GM21786 (cell line): ENCODE data around the gene ENOX1.

Experiments
- ATAC-seq: cut with Tn5 transposase; IDR thresholded peaks from one replicate; pipeline ENCODE4 v1.9.1; 2021; ENCODE audit not compliant: unreplicated experiment

Gene ENOX1

DNA sequence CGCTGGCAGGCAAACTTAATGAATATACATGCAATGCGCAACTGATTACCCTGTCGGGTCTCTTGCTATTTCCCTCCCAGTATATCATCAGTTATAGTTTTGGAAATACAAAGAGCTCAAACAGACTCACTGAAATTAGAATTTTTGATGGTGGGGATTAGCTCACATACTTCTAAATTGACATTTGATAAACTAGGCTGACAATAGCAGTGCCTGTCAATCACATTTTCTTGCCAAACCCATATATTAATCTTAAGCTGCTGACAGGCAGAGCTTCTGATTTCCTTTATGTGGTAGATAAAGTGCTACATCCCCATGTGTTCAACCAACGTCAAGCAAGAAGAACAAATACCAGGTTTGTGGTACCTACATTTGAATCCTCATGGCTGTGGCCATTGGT lies 521.7 kb downstream of the ENOX1 start:
- ATAC-seq = no peak

DNA sequence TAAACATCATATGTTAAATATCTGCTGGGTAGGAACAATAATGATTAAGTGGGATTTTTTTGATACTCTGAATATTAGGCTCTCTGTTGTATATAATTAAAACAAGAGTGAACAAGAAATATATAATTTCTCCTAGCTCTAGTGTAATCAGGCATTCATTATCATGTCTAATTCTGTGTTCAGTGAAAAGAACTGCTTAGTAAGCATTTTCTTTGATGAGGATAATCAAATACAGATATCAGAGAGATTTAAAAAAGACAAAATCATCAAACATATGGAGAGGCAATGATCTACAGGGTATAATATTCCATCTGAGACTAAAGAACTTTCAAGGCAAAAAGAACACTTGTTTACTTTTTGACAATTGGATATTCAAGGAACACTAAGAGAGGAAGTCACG lies 522.3 kb downstream of the ENOX1 start:
- no peak for ATAC-seq

DNA sequence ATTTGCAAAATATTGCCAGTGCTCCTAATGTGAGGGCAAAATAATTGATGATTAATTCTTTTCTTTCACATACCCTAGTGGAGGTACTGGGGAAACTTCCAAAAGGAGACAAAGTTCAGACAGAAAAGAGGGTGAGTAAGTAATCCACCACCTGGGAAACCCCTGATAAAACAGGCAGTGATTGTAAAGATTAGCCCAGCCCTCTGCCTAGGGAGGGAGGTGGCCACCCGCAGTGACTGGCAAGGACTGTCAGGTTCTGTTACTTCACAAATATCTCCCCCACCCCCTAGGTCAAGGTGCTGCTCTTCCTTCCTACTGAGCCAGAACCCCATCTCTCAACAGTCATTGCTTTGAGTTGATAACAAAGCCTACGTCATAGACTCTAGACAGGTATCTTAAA lies 523.7 kb downstream of the ENOX1 start:
- ATAC-seq = no peak

- no peak for ATAC-seq
Observed at GRCh38 chr13:43260999-43261398, 525.8 kb downstream of the ENOX1 start.

DNA sequence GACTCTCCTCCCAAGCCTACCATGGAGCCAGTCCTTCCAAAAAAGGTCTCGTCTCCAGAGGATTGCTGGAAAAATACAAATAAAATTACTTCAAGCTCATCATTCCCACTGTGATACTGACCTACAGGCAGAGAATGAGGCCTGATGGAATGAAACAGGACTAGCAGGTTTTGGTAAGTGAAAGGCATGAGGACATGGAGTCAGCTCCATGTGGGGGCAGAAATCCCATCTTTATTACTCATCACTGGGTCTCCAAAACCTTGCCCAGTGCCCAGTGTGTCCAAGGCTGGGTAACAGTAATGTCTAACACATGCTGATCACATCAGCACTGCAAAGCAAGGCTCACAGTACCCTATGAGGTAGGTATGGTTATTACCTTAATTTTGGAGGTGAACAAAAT lies 528.0 kb downstream of the ENOX1 start:
- no peak for ATAC-seq

DNA sequence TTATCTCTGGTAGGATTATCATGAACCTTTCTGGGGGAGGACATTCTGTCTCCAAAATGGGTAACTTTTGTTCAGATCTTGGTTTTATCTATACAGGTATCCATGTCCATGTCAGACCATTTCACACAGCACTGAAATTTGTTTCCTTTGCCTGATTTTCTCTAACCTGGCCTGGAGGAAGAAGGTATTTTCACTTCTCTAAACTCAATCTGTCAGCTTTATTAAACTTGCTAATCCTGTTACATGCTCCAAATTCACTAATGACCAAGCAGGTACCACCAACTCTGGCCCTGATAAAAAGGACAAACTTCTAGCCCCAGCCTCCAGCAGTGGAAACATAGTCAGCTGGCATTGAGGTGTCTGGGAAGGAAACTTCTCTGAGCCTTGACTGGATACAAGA lies 529.0 kb downstream of the ENOX1 start:
- ATAC-seq = no peak

DNA sequence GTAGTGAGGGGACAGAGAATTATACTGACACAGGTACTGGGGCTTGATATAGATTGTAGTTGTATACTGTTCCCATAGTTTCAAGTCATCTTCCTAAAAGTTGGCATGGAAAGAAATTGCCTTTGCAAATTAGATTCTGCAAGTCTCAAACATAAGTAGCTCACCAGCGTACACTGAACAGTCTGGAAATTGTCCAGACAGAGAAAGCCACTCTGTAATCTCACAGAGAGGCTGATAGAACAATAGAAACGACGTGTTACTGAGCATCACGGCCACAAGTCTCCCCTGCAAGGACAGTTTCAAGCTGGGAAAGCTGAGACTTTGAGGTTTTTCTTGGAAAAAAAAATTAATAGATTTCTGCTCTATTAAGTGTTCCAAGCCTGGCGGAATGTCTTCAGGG lies 534.8 kb downstream of the ENOX1 start:
- ATAC-seq = no peak

DNA sequence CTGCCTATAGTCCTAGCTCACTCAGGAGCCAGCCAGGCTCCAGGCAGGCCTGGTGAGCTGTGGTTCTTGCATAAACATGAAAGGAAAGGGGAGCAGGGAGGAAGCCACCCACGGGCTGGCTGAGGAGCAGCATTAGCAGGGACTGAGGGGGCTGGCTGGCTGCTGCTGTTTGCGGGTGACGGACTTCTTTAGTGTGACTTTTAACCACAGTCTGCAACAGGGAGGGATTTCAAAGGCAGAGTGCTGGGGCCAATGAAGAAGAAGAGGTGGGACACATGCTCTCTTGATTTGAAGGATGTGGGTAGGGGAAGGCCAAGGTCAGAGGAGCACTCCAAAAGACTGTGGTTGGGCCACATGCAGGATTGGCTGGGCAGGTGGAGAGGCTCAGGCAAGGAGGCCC lies 540.4 kb downstream of the ENOX1 start:
- ATAC-seq = no peak

DNA sequence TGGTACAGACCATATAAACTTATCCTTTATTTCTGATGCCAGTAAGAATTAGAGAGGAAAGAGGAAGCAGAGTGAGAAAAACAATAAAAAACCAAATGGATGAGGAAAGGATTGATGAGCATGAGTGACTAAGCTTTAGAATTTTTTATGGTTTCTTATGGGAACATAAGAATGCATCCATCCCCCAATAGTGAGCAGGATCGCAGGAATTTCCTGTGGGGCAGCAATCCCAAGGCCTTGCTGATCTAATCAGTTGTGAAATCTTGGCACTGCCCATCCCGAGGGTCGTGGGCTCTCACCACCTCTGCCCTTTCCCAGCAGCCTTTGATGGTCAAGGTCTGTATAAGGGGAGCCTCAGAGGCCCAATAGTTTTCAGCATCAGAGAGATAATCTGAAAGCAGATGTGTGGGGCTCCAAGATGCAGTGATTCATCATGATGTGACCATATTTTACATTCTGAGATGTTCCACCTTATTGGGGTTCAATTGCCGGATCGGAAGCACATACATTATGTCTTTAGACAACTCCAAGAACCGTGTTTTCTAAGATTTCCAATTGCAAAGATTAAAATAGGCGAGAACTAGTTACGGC lies 541.3 kb downstream of the ENOX1 start:
- ATAC-seq = no peak

DNA sequence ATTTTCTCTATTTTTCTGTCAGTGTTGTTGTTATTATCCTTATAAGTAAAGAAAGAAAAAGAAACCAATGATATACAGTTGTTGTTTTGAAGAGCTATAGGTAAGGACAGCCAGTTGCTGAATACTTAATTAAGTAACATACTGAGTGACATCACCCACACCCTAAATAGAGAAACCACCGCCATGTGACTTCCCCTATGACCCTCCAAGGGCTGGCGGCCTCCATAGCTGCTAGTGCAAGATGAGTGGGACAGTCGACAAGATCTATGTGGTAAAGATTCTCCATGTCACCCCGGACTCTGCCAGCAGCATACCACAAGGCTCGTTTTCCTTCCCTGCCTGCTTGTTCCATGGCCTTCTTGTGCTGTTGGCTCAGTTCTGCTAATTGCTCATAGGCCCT lies 542.3 kb downstream of the ENOX1 start:
- no peak for ATAC-seq

DNA sequence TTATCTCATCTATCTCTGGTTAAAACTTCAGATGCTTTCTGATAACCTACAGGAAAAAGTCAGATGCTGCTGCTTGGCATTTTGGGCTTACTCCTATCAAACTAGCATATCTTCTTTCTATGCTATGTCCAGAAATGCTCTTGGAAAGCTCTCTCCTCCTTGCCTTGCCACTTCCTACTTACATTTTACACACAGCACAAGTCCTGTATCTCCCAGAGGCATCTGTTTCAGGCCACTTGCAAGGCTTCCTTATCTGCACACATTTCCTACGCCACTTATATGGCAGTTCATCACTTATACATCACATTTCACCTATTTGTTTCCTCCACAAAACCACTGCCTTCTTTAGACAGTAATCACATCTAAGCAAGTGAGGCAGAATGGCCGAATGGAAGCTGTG lies 543.1 kb downstream of the ENOX1 start:
- ATAC-seq = no peak

DNA sequence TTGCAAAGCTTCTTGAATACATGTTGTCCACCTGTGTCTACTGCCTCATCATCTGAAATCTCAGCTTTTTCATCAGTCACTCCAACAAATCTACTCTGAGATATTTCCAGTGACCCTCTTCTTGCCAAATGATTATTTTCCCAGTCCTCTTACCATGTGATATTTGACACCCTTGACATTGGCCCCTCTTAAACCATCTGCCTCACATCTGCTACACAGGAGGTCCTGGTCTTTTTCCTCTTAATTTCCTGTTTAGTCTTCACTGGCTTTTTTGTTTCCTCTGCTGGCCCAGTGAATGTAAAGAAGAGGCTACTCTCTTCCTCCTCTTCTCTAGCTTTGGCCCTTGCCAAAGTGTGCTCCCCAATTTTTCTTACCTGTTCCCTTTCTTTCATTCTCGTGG lies 544.7 kb downstream of the ENOX1 start:
- ATAC-seq = no peak

GRCh38 chr13:43240278-43240677 lies 546.5 kb downstream of the ENOX1 start:
- ATAC-seq = peak; percentile 92

GRCh38 chr13:43239275-43239840 lies 547.4 kb downstream of the ENOX1 start:
- ATAC-seq = no peak

DNA sequence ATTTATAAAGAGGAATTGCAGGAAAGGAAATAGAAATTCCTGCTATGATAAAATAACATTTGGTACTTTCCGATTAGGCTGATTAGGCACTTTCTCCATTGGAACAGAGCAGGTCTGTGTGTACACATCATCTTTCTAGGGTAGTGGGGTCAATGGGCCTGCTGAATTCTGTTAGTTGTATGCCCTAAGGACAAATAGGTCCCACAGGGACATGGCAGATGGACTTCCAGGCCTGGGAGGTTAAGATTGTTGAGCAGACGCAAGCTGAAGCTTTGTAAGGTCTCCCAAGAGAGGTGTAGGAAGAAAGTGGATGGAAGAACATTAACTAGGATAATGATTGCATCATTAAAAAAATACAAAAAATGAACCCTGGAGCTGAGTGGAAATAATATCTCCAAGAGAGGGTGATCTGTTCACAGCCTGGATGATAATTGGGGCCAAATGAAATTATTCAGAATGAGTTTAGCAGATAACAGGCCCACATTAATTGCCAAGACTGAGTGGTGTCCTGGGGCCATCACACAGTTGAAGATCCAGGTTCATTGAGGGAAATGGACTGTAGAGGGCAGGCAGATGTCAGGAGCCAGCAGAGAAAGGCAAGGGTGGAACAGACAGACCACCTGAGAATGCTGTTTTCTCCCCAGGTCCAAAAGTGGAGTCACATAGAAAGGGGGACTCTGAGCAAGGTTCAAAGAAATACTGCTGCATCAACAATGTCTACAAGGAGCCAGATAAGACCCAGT lies 548.3 kb downstream of the ENOX1 start:
- ATAC-seq = no peak

- ATAC-seq = no peak
Observed at GRCh38 chr13:43237616-43238015, 549.2 kb downstream of the ENOX1 start.

DNA sequence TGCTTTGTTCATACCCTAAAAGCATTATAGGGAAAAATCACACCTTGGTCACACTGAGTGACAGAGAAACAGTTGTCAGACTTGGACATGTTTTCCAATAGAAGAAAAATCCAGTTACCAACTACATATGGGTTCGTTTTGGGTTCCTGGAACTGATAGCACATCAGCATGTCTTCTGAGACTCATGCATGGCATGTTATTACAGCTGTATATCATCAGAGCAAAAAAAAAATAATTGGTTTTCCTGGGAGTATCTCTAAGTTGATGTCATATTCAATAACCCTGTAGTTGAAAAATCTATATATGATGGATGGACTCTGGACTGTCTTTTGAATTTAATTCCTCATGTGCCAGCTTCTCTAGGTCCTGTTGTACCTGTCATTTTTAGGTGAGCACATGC lies 551.7 kb downstream of the ENOX1 start:
- no peak for ATAC-seq

GRCh38 chr13:43232873-43233265 lies 553.9 kb downstream of the ENOX1 start:
- no peak for ATAC-seq

DNA sequence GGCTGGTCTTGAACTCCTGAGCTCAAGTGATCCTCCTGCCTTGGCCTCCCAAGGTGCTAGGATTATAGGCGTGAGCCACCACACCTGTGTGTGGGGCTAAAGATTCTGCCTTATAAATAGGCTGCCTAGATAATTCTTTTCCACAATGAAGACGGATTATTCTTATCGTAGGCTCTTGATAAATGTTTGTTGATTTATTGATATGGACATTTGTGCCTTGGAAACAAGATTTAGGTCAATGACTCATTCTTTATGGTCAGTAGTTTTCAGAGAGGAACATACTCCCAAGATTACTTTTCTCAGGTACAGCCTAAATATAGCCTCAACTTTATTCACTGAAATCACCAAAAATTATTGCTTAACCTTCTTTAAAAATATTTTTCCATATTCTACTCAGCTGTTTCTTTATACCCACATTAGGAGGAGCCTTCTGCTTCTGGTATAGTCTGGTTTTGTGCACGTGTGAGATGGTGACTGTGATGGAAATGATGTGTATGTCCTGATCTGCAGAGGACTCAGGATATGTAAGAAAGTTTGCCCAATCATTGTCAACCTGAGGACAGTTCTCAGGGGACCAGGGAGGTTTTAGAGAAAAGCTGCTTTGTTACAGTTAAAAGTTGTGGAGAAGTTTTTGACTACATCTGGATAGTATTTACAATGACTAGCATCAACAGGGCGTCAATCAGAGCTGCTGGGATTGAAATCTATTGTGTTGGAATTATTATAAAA lies 554.5 kb downstream of the ENOX1 start:
- ATAC-seq = no peak

DNA sequence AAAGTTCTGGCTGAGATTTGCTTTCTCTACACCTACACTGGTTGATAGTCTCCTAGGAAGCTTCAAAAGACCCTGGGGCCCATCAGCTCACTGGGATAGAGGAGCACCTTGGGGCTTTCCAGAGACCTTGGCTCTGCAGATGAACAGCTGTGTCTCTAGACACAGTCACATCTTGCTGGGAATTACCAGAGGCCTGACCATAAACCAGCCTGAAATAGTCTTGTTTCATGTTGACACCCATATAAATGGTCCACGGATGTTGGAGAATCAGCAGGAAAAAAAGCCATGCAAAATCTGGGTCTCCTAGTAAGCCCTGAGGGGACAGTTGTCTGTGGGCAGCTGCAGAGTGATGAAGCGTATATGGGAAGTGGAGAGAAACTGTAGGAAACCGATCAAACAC lies 555.8 kb downstream of the ENOX1 start:
- ATAC-seq = no peak

- ATAC-seq = no peak
Observed at GRCh38 chr13:43229506-43229905, 557.3 kb downstream of the ENOX1 start.

DNA sequence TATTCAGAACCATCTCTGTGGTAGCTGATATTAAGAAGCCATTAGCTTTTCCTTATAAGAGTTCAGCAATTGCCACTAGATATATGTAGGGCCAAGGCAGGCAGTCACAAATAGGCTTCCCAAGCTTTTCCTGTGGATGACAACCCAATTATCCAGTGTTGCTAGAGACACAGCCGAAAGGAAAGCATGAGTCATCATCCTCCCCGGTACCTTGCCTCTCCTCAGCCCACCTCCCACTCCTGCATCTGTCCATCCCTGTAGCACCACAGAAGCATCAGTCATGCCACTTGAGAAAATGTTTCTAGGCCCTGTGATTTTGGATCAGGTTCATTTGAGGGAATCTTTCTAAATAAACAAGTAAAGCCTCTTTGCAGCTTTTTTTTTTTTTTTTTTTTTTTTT lies 559.1 kb downstream of the ENOX1 start:
- no peak for ATAC-seq
